HCT116 (cell line): Measurements from ENCODE around the gene HSF4.

ENCODE experiments used
- ATF3 ChIP-seq: IDR thresholded peaks from 2 replicates; pipeline ENCODE4 v1.6.1; 2012
- CTCF ChIP-seq, 3 experiments: fragments of 200-600 bp in 1 of 3; sonication (generic) in 1 of 3; IDR thresholded peaks in 2 of 3; conservative IDR thresholded peaks in 1 of 3; 2 replicates each; pipeline ENCODE4 v1.5.1; 2012 to 2017; ENCODE audit warnings: low read depth in 2 of 3, low read length in 2 of 3, antibody characterized with exemption in 1 of 3, borderline replicate concordance in 1 of 3, control low read depth in 1 of 3, mild to moderate bottlenecking in 1 of 3, mixed read lengths in 1 of 3, mixed run types in 1 of 3, moderate library complexity in 1 of 3; ENCODE audit not compliant: insufficient read depth in 1 of 3
- EZH2 ChIP-seq: fragments of 200-600 bp; sonication (generic); IDR thresholded peaks from 2 replicates; pipeline ENCODE4 v1.6.1; 2017; ENCODE audit warnings: antibody characterized with exemption, mixed run types
- MAX ChIP-seq: IDR thresholded peaks from 2 replicates; pipeline ENCODE4 v1.6.1; 2012
- POLR2A ChIP-seq: IDR thresholded peaks from 2 replicates; pipeline ENCODE4 v1.7.0; 2011; ENCODE audit warnings: borderline replicate concordance; ENCODE audit not compliant: insufficient read depth, insufficient read length; ENCODE audit errors: extremely low read depth
- POLR2AphosphoS5 ChIP-seq: IDR thresholded peaks from 2 replicates; pipeline ENCODE4 v1.6.1; 2011; ENCODE audit warnings: mild to moderate bottlenecking, low read depth, low read length, moderate library complexity
- ZBTB33 ChIP-seq: IDR thresholded peaks from 2 replicates; pipeline ENCODE4 v1.6.1; 2011; ENCODE audit warnings: mild to moderate bottlenecking, low read length, moderate library complexity; ENCODE audit not compliant: insufficient replicate concordance; ENCODE audit errors: extremely low read depth

GRCh38 chr16:67195676-67196075 lies 31.1 kb downstream of the HSF4 start:
- TF ChIP-seq CTCF (IDR thresholded peaks at IDR 0.05 in 2 of 3, conservative IDR thresholded peaks at IDR 0.05 in 1 of 3; ENCODE audit: borderline replicate concordance in 1 of 3, insufficient read depth in 1 of 3, low read depth in 2 of 3, low read length in 2 of 3): no peak
- TF ChIP-seq EZH2: no peak
- TF ChIP-seq POLR2A: no peak
- no peak for TF ChIP-seq MAX
- no peak for TF ChIP-seq ATF3
- TF ChIP-seq ZBTB33: no peak
- TF ChIP-seq POLR2AphosphoS5: no peak
